ENCODE data around the gene PTPN14.

DNA sequence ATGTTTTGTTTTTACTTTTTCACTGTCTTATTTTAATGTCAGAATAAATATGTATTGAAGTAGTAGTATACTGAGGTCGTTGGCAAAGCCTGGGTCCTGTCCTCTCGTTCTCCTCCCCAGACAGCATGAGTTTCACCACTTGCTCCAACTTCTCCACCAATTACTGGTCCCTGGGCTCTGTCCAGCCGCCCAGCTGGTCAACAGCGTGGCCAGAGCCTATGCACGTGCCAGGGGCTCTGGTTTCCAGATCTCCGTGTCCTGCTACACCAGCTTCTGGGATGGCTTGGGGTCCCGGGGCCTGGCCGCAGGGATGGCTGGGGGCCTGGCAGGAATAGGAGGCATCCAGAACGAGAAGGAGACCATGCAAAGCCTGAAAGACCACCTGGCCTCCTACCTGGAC, 19.3 kb downstream of the PTPN14 start:
- TF ChIP-seq, protein P1, sequence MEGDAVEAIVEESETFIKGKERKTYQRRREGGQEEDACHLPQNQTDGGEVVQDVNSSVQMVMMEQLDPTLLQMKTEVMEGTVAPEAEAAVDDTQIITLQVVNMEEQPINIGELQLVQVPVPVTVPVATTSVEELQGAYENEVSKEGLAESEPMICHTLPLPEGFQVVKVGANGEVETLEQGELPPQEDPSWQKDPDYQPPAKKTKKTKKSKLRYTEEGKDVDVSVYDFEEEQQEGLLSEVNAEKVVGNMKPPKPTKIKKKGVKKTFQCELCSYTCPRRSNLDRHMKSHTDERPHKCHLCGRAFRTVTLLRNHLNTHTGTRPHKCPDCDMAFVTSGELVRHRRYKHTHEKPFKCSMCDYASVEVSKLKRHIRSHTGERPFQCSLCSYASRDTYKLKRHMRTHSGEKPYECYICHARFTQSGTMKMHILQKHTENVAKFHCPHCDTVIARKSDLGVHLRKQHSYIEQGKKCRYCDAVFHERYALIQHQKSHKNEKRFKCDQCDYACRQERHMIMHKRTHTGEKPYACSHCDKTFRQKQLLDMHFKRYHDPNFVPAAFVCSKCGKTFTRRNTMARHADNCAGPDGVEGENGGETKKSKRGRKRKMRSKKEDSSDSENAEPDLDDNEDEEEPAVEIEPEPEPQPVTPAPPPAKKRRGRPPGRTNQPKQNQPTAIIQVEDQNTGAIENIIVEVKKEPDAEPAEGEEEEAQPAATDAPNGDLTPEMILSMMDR (IDR thresholded peaks at IDR 0.05 in 2 of 3, conservative IDR thresholded peaks at IDR 0.05 in 1 of 3; ENCODE audit: borderline replicate concordance in 1 of 3, insufficient read depth in 1 of 3, low read depth in 2 of 3, low read length in 2 of 3): no peak
- no peak for TF ChIP-seq POLR2A (IDR thresholded peaks at IDR 0.05; ENCODE audit: borderline replicate concordance, extremely low read depth, insufficient read depth, insufficient read length)
- TF ChIP-seq SP1 (IDR thresholded peaks at IDR 0.05; ENCODE audit: low read depth): no peak
- TF ChIP-seq CEBPB (IDR thresholded peaks at IDR 0.05; ENCODE audit: low read depth): no peak
- TF ChIP-seq, protein P2, sequence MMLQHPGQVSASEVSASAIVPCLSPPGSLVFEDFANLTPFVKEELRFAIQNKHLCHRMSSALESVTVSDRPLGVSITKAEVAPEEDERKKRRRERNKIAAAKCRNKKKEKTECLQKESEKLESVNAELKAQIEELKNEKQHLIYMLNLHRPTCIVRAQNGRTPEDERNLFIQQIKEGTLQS (IDR thresholded peaks at IDR 0.05): no peak
- TF ChIP-seq EZH2 (IDR thresholded peaks at IDR 0.05): no peak
- TF ChIP-seq EZH2phosphoT487 (IDR thresholded peaks at IDR 0.05; ENCODE audit: borderline replicate concordance): no peak
- TF ChIP-seq REST (IDR thresholded peaks at IDR 0.05; ENCODE audit: low read depth): no peak
- TF ChIP-seq MAX (IDR thresholded peaks at IDR 0.05): no peak
- no peak for TF ChIP-seq ZBTB33 (IDR thresholded peaks at IDR 0.05; ENCODE audit: extremely low read depth, insufficient replicate concordance, low read length)
- no peak for TF ChIP-seq SRF (IDR thresholded peaks at IDR 0.05; ENCODE audit: low read depth)
- TF ChIP-seq POLR2AphosphoS5 (IDR thresholded peaks at IDR 0.05; ENCODE audit: low read depth, low read length): no peak
- no peak for TF ChIP-seq ELF1 (IDR thresholded peaks at IDR 0.05; ENCODE audit: borderline replicate concordance, low read depth)
- no peak for TF ChIP-seq ZFX (IDR thresholded peaks at IDR 0.05)
